ENCODE measurements around the gene FYN. TPM values are rescaled to one million over a fixed set of nuclear protein-coding genes. Genes with fewer than 3 reads are reported as not detected.

FYN gene
- total RNA-seq, 2 donors from 2014 or later, result 11.3 to 21.5 TPM

- TF ChIP-seq CTCF (IDR thresholded peaks at IDR 0.05), result no peak
- Histone ChIP-seq H3K27ac (no peak overlapping the region), H3K9me3 (no peaks in the 10 kb centered on the region), H3K4me1 (no peaks in the 10 kb centered on the region), H3K4me3 (no peak overlapping the region), H3K27me3 (no peaks in the 10 kb centered on the region), H3K36me3 (no peaks in the 10 kb centered on the region), H3K9ac (ENCODE audit: low read depth in 2 of 2, low read length in 2 of 2) (no peak overlapping the region)
- DNase-seq, result no peak
- intact Hi-C loops (cut with DNase I), result no loop called here
Observed at GRCh38 chr6:111769365-111770152, 103.7 kb downstream of the FYN start.

- no peak overlapping the region for H3K27ac ChIP-seq
- DNase-seq, result no peak
- no peaks in the 10 kb centered on the region for H3K4me1 ChIP-seq
- no peaks in the 10 kb centered on the region for H3K9me3 ChIP-seq
- intact Hi-C loops (cut with DNase I), result no loop called here
- no peaks in the 10 kb centered on the region for H3K36me3 ChIP-seq
- no peak overlapping the region for H3K9ac ChIP-seq (ENCODE audit: low read depth in 2 of 2, low read length in 2 of 2)
- H3K27me3 ChIP-seq, result no peaks in the 10 kb centered on the region
- no peak overlapping the region for H3K4me3 ChIP-seq
- no peak for TF ChIP-seq CTCF (IDR thresholded peaks at IDR 0.05)
Observed at GRCh38 chr6:111768431-111768770, 104.9 kb downstream of the FYN start.

GRCh38 chr6:111767752-111768430 lies 105.4 kb downstream of the FYN start:
- H3K27ac ChIP-seq, result no peak overlapping the region
- H3K9me3 ChIP-seq, result no peaks in the 10 kb centered on the region
- H3K27me3 ChIP-seq, result no peaks in the 10 kb centered on the region
- no peak overlapping the region for H3K4me3 ChIP-seq
- TF ChIP-seq CTCF (IDR thresholded peaks at IDR 0.05), result no peak
- no peak overlapping the region for H3K9ac ChIP-seq (ENCODE audit: low read depth in 2 of 2, low read length in 2 of 2)
- no peak for DNase-seq
- H3K4me1 ChIP-seq, result no peaks in the 10 kb centered on the region
- intact Hi-C loops (cut with DNase I), result no loop called here
- no peaks in the 10 kb centered on the region for H3K36me3 ChIP-seq

GRCh38 chr6:111766201-111766857 lies 106.9 kb downstream of the FYN start:
- no peak for TF ChIP-seq CTCF (IDR thresholded peaks at IDR 0.05)
- intact Hi-C loops (cut with DNase I), result no loop called here
- Histone ChIP-seq H3K9ac (ENCODE audit: low read depth in 2 of 2, low read length in 2 of 2) (no peak overlapping the region), H3K27ac (no peak overlapping the region), H3K9me3 (no peaks in the 10 kb centered on the region), H3K4me3 (no peak overlapping the region), H3K36me3 (no peaks in the 10 kb centered on the region), H3K27me3 (no peaks in the 10 kb centered on the region), H3K4me1 (no peaks in the 10 kb centered on the region)
- DNase-seq, result no peak

- Histone ChIP-seq H3K36me3 (no peaks in the 10 kb centered on the region), H3K27ac (no peak overlapping the region), H3K9me3 (no peaks in the 10 kb centered on the region), H3K27me3 (no peaks in the 10 kb centered on the region), H3K9ac (ENCODE audit: low read depth in 2 of 2, low read length in 2 of 2) (no peak overlapping the region), H3K4me3 (no peak overlapping the region), H3K4me1 (no peaks in the 10 kb centered on the region)
- intact Hi-C loops (cut with DNase I), result no loop called here
- TF ChIP-seq CTCF (IDR thresholded peaks at IDR 0.05), result no peak
- DNase-seq, result no peak
Observed at GRCh38 chr6:111765763-111766162, 107.5 kb downstream of the FYN start.
